Gastrocnemius medialis (tissue), 4 donors: ENCODE measurements around the gene APLN. TPM values are rescaled to one million over a fixed set of nuclear protein-coding genes. Genes with fewer than 3 reads are reported as not detected.

Source experiments
- ATAC-seq, 2 donors: fragments of 150-250 bp; one replicate each; pipeline ENCODE4 v1.9.1; 2016
- DNase-seq, 2 donors: peaks; one replicate each; pipeline ENCODE4 v3.0.0-alpha.2; 2019
- H3K27ac ChIP-seq, 4 donors: fragments of 200-600 bp; sonication (generic); 1 replicate in 1 of 4; 2 replicates in 3 of 4; pipeline ENCODE4 v1.5.1; 2016 to 2018; ENCODE audit warnings: mild to moderate bottlenecking in 2 of 4, moderate library complexity in 1 of 4
- H3K27me3 ChIP-seq, 3 donors: fragments of 200-600 bp; sonication (generic) in 2 of 3; 1 replicate in 1 of 3; 2 replicates in 2 of 3; pipeline versions ENCODE4 v1.5.1 to v1.6.0; 2016 to 2019; ENCODE audit warnings: mild to moderate bottlenecking in 1 of 3, moderate library complexity in 1 of 3
- H3K36me3 ChIP-seq, 2 donors: fragments of 200-600 bp; sonication (generic) in 1 of 2; one replicate each; pipeline ENCODE4 v1.5.1; 2017 to 2018
- H3K4me1 ChIP-seq, 2 donors: fragments of 200-600 bp; sonication (generic) in 1 of 2; one replicate each; pipeline ENCODE4 v1.5.1; 2016 to 2017; ENCODE audit warnings: mild to moderate bottlenecking in 2 of 2
- H3K4me3 ChIP-seq, 4 donors: fragments of 200-600 bp; sonication (generic) in 3 of 4; 1 replicate in 1 of 4; 2 replicates in 3 of 4; pipeline ENCODE4 v1.5.1; 2016 to 2019; ENCODE audit warnings: mild to moderate bottlenecking in 2 of 4
- H3K9me3 ChIP-seq, 3 donors: fragments of 200-600 bp; sonication (generic) in 2 of 3; 1 replicate in 1 of 3; 2 replicates in 2 of 3; pipeline ENCODE4 v1.5.1; 2016 to 2019
- POLR2A ChIP-seq, 2 donors: fragments of 450-650 bp; IDR thresholded peaks; one replicate each; pipeline ENCODE4 v1.6.1; 2017; ENCODE audit warnings: antibody characterized with exemption in 2 of 2, mild to moderate bottlenecking in 2 of 2, moderate library complexity in 2 of 2
- in situ Hi-C, 4 donors: fragments of 200-750 bp; cut with MboI; loops; one replicate each; pipeline versions ENCODE4 v1.15.0 to v1.8.0; 2017; ENCODE audit warnings: low sequenced_read_pairs in 4 of 4
- intact Hi-C: fragments of 100-400 bp; cut with DNase I; formaldehyde crosslinking; loops from one replicate; pipeline ENCODE4 v1.15.1; 2023; ENCODE audit warnings: low total_unique reads
- total RNA-seq, 4 donors: library from RNA; depleted of rRNA; stranded (reverse); fragments of >200 nt; gene quantifications; one replicate each; pipeline versions ENCODE4 v1.1.0 to v1.2.3, GENCODE V29; 2016
- TF ChIP-seq, protein P1 (sequence below), 5 experiments: fragments of 450-650 bp in 3 of 5; fragments of 200-600 bp in 2 of 5; sonication (generic) in 2 of 5; IDR thresholded peaks in 4 of 5; conservative IDR thresholded peaks in 1 of 5; 1 replicate in 4 of 5; 2 replicates in 1 of 5; pipeline ENCODE4 v1.5.1; 2016 to 2019; ENCODE audit warnings: antibody characterized with exemption in 5 of 5, mild to moderate bottlenecking in 3 of 5, moderate library complexity in 3 of 5

APLN gene
- total RNA-seq, 4 donors from 2014 or later, result not detected

DNA sequence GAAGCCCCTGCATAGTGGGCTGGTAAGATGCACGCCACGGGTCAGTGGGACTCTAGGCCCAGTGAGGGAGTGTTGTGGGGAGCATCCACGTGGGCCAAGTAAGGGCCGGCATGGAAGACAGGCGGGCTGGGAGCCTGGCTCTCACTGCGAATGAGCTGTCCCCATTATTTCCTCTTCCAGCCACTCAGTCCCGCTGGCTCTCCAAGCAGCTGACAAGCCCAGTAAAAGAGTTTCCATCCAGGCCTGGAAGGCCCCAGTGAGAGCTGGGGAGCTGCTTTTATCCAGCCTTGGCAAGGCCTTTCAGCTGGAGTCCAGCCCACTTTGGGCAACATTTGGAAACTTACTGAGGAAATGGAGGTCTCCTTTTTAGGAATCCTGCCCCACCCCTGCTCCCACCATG is 24.9 kb downstream of the APLN start:
- ATAC-seq (no peak), DNase-seq (no peak)
- intact Hi-C loops, result no loop called here

DNA sequence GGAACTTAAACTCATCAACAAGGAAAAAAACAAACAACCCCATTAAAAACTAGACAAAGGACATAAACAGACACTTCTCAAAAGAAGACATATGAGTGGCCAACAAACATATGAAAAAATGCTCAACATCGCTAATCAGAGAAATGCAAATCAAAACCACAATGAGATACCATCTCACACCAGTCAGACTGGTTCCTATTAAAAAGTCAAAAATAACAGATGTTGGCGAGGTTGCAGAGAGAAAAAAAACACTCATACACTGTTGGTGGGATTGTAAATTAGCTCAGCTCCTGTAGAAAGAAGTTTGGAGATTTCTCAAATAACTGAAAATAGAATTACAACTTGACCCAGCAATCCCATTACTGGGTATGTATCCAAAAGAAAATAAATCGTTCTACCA is 28.7 kb downstream of the APLN start:
- Histone ChIP-seq H3K4me3 (no peak overlapping the region), H3K36me3 (no peaks in the 10 kb centered on the region), H3K27ac (no peak overlapping the region), H3K4me1 (no peaks in the 10 kb centered on the region), H3K27me3 (no peaks in the 10 kb centered on the region), H3K9me3 (no peaks in the 10 kb centered on the region)
- TF ChIP-seq POLR2A (IDR thresholded peaks at IDR 0.05), result no peak
- TF ChIP-seq, protein P1, sequence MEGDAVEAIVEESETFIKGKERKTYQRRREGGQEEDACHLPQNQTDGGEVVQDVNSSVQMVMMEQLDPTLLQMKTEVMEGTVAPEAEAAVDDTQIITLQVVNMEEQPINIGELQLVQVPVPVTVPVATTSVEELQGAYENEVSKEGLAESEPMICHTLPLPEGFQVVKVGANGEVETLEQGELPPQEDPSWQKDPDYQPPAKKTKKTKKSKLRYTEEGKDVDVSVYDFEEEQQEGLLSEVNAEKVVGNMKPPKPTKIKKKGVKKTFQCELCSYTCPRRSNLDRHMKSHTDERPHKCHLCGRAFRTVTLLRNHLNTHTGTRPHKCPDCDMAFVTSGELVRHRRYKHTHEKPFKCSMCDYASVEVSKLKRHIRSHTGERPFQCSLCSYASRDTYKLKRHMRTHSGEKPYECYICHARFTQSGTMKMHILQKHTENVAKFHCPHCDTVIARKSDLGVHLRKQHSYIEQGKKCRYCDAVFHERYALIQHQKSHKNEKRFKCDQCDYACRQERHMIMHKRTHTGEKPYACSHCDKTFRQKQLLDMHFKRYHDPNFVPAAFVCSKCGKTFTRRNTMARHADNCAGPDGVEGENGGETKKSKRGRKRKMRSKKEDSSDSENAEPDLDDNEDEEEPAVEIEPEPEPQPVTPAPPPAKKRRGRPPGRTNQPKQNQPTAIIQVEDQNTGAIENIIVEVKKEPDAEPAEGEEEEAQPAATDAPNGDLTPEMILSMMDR (IDR thresholded peaks at IDR 0.05 in 4 of 5, conservative IDR thresholded peaks at IDR 0.05 in 1 of 5), result no peak
- no peak for ATAC-seq
- in situ Hi-C loops, result loop anchor here in 1 of 4 donors (25.0 kb wide), 1 partner anchor 211 kb away; the partner anchor contains the start of gene ZDHHC9
- no peak for DNase-seq
- intact Hi-C loops, result no loop called here

More for the DNA sequence above, 24.9 kb downstream of the APLN start:
- Histone ChIP-seq H3K36me3 (no peaks in the 10 kb centered on the region), H3K27me3 (no peaks in the 10 kb centered on the region), H3K9me3 (no peaks in the 10 kb centered on the region), H3K4me1 (no peaks in the 10 kb centered on the region), H3K4me3 (no peak overlapping the region), H3K27ac (no peak overlapping the region)
- TF ChIP-seq POLR2A (IDR thresholded peaks at IDR 0.05), result no peak
- TF ChIP-seq, protein P1 (IDR thresholded peaks at IDR 0.05 in 4 of 5, conservative IDR thresholded peaks at IDR 0.05 in 1 of 5), result no peak
- in situ Hi-C loops, result loop anchor here in 3 of 4 donors (10.0 to 25.0 kb wide), 2 partner anchors 95 to 207 kb away; partner anchors contain the start of gene ZDHHC9 (in 1 of the 3)

DNA sequence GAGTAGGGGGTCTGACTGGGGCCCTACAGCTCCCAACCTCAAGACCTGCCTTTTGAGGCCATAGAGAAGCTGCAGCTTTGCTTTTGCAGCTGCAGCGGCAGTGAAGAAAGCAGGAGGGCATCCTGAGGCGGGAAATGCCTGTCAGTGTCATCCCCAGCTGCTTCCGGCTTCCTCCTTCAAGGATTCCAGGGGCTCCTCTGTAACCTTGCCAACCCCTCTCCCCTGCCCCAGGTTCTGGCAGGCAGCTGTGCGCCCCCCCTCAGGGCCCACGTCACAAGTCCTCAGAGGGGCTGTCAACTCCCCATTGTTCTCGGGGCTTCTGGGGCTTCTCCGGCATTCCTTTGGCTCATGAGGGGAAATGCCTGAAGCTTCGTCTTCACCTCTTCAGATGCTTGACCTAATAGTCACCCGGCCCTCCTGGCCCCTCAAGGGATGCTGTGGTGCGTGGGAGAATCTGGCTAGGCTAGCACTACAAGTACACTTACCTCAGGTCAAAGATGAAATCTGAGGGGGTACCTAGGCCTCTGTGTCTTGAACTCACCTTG is 31.9 kb downstream of the APLN start:
- DNase-seq (no peak), ATAC-seq (no peak)
- Histone ChIP-seq H3K27ac (no peak overlapping the region), H3K4me3 (no peak overlapping the region), H3K9me3 (no peaks in the 10 kb centered on the region), H3K36me3 (no peaks in the 10 kb centered on the region), H3K27me3 (no peaks in the 10 kb centered on the region), H3K4me1 (no peaks in the 10 kb centered on the region)
- TF ChIP-seq, protein P1 (IDR thresholded peaks at IDR 0.05 in 4 of 5, conservative IDR thresholded peaks at IDR 0.05 in 1 of 5), result no peak
- no peak for TF ChIP-seq POLR2A (IDR thresholded peaks at IDR 0.05)
- in situ Hi-C loops (loop anchor here (25.0 kb wide), 2 partner anchors 214 to 439 kb away; partner anchors contain the start of gene ZDHHC9 (in 1 of the 4)), intact Hi-C loops (no loop called here)

DNA sequence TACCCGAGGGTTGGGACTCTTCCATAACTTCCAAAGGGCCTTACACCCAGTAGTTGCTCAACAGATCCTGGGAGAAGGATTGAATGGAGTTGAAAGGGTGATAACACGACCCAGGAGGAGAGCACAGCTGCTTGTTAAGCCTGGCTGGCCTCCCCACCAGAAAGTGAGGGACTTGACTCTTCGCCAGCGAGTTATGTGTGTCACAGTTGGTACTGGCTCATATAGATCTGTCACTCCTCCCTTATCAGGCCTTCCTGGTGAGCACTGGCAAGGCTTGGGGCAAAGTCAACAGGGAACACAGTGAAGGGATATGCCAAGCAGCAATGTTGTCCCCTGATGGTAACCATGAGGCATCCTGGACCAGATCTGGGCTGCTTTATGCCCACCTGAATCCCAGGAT is 35.8 kb downstream of the APLN start:
- Histone ChIP-seq H3K9me3 (no peaks in the 10 kb centered on the region), H3K4me3 (no peak overlapping the region), H3K4me1 (peaks cover 0 to 5% of the 10 kb centered on the region in 2 donors), H3K27me3 (no peaks in the 10 kb centered on the region), H3K27ac (no peak overlapping the region), H3K36me3 (no peaks in the 10 kb centered on the region)
- intact Hi-C loops (no loop called here), in situ Hi-C loops (loop anchor here (25.0 kb wide), 2 partner anchors 218 to 443 kb away; partner anchors contain the start of gene ZDHHC9 (in 1 of the 4))
- no peak for TF ChIP-seq POLR2A (IDR thresholded peaks at IDR 0.05)
- TF ChIP-seq, protein P1 (IDR thresholded peaks at IDR 0.05 in 4 of 5, conservative IDR thresholded peaks at IDR 0.05 in 1 of 5), result no peak
- no peak for DNase-seq
- no peak for ATAC-seq
